ENCODE measurements around the gene CHRNA7.

GRCh38 chr15:32053719-32054118 lies 23.4 kb downstream of the CHRNA7 start:
- TF ChIP-seq CTCF (IDR thresholded peaks at IDR 0.05), result no peak
- no peak for TF ChIP-seq POLR2AphosphoS5 (IDR thresholded peaks at IDR 0.05; ENCODE audit: low read depth, low read length)
- TF ChIP-seq MAX (IDR thresholded peaks at IDR 0.05; ENCODE audit: low read depth), result no peak
- no peak for TF ChIP-seq RFX5 (IDR thresholded peaks at IDR 0.05; ENCODE audit: low read length)
- TF ChIP-seq YY1 (IDR thresholded peaks at IDR 0.05; ENCODE audit: low read depth), result no peak
- TF ChIP-seq EZH2phosphoT487 (IDR thresholded peaks at IDR 0.05; ENCODE audit: borderline replicate concordance, low read depth), result no peak
- no peak for TF ChIP-seq JUND (IDR thresholded peaks at IDR 0.05)
- TF ChIP-seq IRF3 (IDR thresholded peaks at IDR 0.05; ENCODE audit: low read depth, low read length), result no peak
- no peak for TF ChIP-seq REST (IDR thresholded peaks at IDR 0.05; ENCODE audit: low read depth, low read length)
- no peak for TF ChIP-seq FOXM1 (IDR thresholded peaks at IDR 0.05; ENCODE audit: low read depth)
- TF ChIP-seq SMC3 (IDR thresholded peaks at IDR 0.05; ENCODE audit: low read depth, low read length), result no peak

Measured in SK-N-SH (cell line).